ENCODE data around the gene GNAT3. TPM values are rescaled to one million over a fixed set of nuclear protein-coding genes. Genes with fewer than 3 reads are reported as not detected.

GNAT3 gene
- total RNA-seq, 1 experiment from 2014 or later: not detected

- BruUV-seq (replicated peaks): no TSS peak
- H3K9me3 ChIP-seq (ENCODE audit: low read depth, low read length, poor library complexity, severe bottlenecking): no peaks in the 10 kb centered on the region
- no peaks in the 10 kb centered on the region for H3K4me1 ChIP-seq (ENCODE audit: insufficient read depth, low read length, poor library complexity, severe bottlenecking)
- intact Hi-C loops (cut with micrococcal nuclease; ENCODE audit: unreplicated experiment): no loop called here
- no peaks in the 10 kb centered on the region for H3K27me3 ChIP-seq (replicated peaks; ENCODE audit: insufficient read depth, low read depth, low read length, poor library complexity)
- ChIA-PET POLR2A (ENCODE audit: low non-redundant PET) (no interaction called here), CTCF (no interaction called here)
- H3K27ac ChIP-seq (ENCODE audit: low read depth, low read length, poor library complexity, severe bottlenecking): no peak overlapping the region
- H3K4me3 ChIP-seq (ENCODE audit: low read depth, low read length, poor library complexity, severe bottlenecking): no peak overlapping the region
- DNase-seq (ENCODE audit: low spot score): no peak
- TF ChIP-seq CTCF (conservative IDR thresholded peaks at IDR 0.05; ENCODE audit: low read depth, low read length) (no peak), EZH2 (IDR thresholded peaks at IDR 0.05; ENCODE audit: borderline replicate concordance, low read depth, low read length, poor library complexity, severe bottlenecking) (no peak)
- no peaks in the 10 kb centered on the region for H3K36me3 ChIP-seq (ENCODE audit: insufficient read depth, low read length, poor library complexity, severe bottlenecking)
Measured at GRCh38 chr7:80466636-80467035, 45.2 kb downstream of the GNAT3 start.

DNA sequence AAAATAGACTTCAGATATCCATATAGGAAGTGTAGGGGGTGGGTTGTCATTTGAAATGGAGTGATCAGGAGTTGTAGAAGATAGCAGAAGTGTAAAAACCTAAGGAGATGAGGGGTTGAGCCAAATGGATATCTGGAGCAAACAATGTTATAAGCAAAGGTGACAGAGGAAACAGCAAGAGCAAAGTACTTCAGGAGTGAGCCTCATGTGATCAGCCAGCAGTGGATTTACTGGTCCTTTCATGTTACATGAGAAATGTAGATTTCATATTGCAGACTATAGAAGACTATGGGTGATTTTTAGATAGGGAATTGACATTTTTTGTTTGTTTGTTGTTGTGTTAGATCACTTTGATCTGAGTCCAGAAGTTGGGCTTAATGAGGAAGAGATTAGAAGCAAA is 47.7 kb downstream of the GNAT3 start:
- CTCF ChIA-PET: no interaction called here
- no peak for DNase-seq (ENCODE audit: low spot score)
- H3K4me3 ChIP-seq (ENCODE audit: low read depth, low read length, poor library complexity, severe bottlenecking): no peak overlapping the region
- no peaks in the 10 kb centered on the region for H3K27me3 ChIP-seq (replicated peaks; ENCODE audit: insufficient read depth, low read depth, low read length, poor library complexity)
- H3K4me1 ChIP-seq (ENCODE audit: insufficient read depth, low read length, poor library complexity, severe bottlenecking): no peaks in the 10 kb centered on the region
- BruUV-seq (replicated peaks): no TSS peak
- POLR2A ChIA-PET (ENCODE audit: low non-redundant PET): no interaction called here
- TF ChIP-seq EZH2 (IDR thresholded peaks at IDR 0.05; ENCODE audit: borderline replicate concordance, low read depth, low read length, poor library complexity, severe bottlenecking): no peak
- no peak for TF ChIP-seq CTCF (conservative IDR thresholded peaks at IDR 0.05; ENCODE audit: low read depth, low read length)
- no peak overlapping the region for H3K27ac ChIP-seq (ENCODE audit: low read depth, low read length, poor library complexity, severe bottlenecking)
- H3K9me3 ChIP-seq (ENCODE audit: low read depth, low read length, poor library complexity, severe bottlenecking): no peaks in the 10 kb centered on the region
- no peaks in the 10 kb centered on the region for H3K36me3 ChIP-seq (ENCODE audit: insufficient read depth, low read length, poor library complexity, severe bottlenecking)
- intact Hi-C loops (cut with micrococcal nuclease; ENCODE audit: unreplicated experiment): no loop called here

GRCh38 chr7:80463272-80463920 is 48.5 kb downstream of the GNAT3 start:
- Histone ChIP-seq H3K9me3 (ENCODE audit: low read depth, low read length, poor library complexity, severe bottlenecking) (no peaks in the 10 kb centered on the region), H3K4me1 (ENCODE audit: insufficient read depth, low read length, poor library complexity, severe bottlenecking) (no peaks in the 10 kb centered on the region), H3K27ac (ENCODE audit: low read depth, low read length, poor library complexity, severe bottlenecking) (no peak overlapping the region), H3K4me3 (ENCODE audit: low read depth, low read length, poor library complexity, severe bottlenecking) (no peak overlapping the region), H3K36me3 (ENCODE audit: insufficient read depth, low read length, poor library complexity, severe bottlenecking) (no peaks in the 10 kb centered on the region), H3K27me3 (replicated peaks; ENCODE audit: insufficient read depth, low read depth, low read length, poor library complexity) (no peaks in the 10 kb centered on the region)
- intact Hi-C loops (cut with micrococcal nuclease; ENCODE audit: unreplicated experiment): no loop called here
- CTCF ChIA-PET: no interaction called here
- no TSS peak for BruUV-seq (replicated peaks)
- POLR2A ChIA-PET (ENCODE audit: low non-redundant PET): no interaction called here
- no peak for DNase-seq (ENCODE audit: low spot score)
- TF ChIP-seq CTCF (conservative IDR thresholded peaks at IDR 0.05; ENCODE audit: low read depth, low read length) (no peak), EZH2 (IDR thresholded peaks at IDR 0.05; ENCODE audit: borderline replicate concordance, low read depth, low read length, poor library complexity, severe bottlenecking) (no peak)

All from A673 (cell line).